GM19463 (cell line): Measurements from ENCODE around the gene CHST11.

Experiments
- ATAC-seq: cut with Tn5 transposase; IDR thresholded peaks from one replicate; pipeline ENCODE4 v1.9.1; 2021; ENCODE audit warnings: mild to moderate bottlenecking, moderate library complexity; ENCODE audit not compliant: unreplicated experiment

The CHST11 gene

DNA sequence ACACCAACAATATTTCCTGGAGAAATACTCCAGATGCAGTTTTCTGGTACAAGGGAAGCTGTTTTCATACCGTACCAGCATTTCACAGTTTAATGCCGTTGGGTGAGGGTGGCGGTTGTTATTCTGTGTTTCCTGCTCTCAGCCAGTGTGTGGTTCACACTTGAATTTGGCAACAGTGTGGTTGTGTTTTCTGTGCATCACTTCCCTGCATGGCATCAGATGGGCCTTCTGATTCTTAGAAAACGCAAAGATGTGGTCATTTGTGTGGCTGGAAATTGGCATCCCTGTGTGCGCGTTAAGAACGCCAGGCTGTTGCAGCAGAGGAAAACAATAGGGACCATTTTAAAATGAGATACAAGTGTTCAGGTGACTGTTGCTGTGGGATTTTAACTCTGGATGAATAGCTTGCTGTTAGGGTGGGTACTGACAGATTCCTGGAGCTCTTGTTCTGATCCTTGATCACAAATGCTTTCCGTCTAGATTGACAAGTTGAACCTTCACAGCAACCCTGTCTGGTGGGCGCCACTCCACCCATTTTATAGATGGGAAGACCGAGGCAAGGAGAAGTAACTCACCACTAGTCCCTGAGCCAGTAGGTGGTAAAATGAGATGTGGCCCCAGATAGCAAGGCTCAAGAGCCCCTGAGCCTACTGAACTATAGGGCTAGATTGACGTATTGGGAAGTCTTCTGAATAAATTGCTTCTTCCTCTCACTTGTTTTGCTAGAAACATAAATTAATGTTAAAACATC is 231.2 kb downstream of the CHST11 start:
- no peak for ATAC-seq

DNA sequence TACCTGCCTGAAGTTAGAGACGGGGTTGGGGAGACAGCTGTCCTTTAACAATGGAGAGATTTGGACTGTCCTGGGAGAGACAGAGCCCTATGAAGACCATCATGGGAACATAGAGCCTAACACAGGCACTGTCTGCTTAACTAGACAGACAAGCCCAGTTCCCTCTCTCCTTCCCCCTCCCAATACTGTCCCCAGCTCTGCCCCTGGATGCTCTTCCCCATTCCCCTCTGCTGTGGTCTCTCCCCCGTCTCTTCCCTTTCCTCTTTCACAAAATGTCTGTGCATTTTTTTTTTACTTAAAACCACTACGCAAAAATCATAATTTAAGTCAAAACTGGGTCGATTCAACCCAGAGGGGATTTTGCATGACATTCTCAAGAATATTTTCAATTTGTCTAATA is 232.9 kb downstream of the CHST11 start:
- no peak for ATAC-seq

DNA sequence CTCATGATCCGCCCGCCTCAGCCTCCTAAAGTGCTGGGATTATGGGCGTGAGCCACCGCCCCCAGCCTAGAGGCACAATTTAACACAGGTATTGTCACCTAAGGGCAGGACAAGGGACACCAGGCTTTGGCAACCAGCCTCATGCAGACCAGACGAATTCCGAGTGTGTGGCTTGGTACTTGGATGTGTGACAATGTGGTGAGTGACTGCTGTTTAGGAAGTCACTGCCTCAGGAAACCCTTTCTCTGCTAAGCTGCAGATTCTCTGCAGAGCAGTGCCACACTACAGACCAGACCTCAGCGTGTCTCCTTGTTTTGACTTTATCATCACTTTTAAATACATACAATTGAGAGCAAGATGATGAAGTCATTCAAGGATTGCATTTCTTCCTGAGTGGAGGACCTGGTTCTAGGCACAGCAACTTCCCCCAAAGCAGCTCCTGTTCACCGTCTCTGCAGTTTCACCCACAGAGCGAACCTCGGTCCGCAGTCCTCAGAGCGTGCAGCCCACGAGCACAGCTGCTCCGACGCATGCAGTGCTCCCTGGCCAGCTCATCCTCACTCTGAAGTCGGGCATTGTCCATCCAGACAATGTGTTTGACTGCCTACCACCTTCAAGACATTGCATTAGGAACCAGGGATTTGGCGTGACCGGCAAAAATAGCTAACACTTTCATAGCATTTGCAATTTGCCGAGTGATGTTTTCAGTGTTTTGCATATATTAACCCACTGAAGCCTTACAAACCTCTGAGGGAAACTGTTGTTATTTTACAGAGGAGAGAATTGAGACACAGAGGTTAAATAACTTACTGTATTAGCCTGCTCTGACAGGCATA is 235.2 kb downstream of the CHST11 start:
- ATAC-seq: peak; percentile 38

DNA sequence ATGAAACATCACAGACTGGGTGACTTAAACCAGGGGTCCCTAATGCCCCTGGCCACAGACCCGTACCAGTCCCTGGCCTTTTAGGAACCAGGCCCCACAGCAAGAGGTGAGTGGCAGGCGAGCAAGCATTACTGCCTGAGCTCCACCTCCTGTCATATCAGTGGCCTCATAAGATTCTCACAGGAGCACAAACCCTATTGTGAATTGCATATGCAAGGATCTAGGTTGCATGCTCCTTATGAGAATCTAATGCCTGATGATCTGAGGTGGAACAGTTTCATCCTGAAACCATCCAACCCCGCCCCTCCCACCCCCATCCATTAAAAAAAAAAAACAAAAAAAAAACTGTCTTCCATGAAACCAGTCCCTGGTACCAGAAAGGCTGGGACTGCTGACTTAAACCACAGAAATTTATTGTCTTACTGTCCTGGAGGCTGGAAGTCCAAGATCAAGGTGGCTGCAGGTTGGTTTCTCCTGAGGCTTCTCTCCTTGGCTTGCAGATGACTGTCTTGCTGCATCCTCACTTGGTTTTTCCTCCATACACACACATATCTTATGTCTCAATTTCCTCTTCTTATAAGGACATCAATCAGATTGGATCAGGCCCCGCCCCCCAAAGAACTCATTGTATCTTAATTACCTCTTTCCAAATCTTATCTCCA is 235.9 kb downstream of the CHST11 start:
- ATAC-seq: no peak

DNA sequence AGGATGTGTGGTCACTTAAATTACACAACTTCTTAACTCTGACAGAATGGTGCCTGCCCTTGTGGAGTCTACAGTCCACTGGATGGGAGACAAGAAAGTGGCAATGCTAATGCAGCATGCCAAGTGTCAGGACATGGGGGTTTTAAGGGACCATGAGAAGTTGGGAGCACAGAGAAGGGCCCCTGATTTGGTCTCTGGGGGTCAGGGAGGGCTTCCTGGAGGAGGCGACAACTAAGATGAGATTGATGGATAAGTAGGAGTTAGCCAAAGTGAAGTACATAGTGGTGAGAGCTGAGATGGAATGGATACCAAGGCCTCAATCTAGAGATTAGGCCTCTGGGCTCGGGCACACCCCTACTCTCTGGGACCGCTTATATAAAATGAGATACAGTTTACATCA is 236.7 kb downstream of the CHST11 start:
- no peak for ATAC-seq

DNA sequence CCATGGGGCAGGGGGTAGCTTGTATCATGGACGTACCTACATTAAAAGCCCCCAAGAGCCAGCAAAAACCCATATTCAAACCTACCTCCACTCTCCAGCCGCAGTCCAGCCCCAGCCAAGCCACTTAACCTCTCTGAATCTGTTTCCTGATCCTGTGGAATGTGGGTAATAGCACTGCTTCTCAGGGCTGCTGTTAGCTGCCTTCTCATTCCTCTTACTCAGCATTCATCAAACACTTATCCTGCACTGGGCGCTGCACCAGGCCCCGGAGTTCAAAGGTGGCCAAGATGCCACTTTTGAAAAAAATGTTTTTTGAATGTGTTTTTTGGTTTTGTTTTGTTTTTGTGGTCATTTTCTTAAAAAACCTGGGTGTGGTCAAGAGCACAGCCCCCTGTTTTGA is 237.4 kb downstream of the CHST11 start:
- ATAC-seq: no peak

DNA sequence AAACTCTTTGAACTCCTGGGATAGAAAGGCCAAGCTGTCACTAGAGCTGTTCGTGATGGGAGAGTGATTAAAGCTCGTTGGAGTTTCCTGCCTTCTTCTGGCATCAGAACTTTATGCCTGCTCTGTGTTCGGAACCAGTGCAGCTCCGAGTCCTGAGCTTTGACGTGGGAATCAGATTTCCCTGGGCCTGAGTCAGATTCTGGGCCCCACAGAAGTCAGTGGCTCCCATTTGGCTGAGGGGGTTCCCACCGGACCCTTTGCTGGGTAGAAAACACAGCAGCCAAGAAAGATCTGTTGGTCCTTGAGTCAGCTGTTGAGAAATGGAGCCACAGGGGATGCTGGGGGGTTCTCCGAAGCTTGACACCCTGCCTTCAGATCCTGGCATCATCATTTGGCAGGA is 238.0 kb downstream of the CHST11 start:
- ATAC-seq: no peak

DNA sequence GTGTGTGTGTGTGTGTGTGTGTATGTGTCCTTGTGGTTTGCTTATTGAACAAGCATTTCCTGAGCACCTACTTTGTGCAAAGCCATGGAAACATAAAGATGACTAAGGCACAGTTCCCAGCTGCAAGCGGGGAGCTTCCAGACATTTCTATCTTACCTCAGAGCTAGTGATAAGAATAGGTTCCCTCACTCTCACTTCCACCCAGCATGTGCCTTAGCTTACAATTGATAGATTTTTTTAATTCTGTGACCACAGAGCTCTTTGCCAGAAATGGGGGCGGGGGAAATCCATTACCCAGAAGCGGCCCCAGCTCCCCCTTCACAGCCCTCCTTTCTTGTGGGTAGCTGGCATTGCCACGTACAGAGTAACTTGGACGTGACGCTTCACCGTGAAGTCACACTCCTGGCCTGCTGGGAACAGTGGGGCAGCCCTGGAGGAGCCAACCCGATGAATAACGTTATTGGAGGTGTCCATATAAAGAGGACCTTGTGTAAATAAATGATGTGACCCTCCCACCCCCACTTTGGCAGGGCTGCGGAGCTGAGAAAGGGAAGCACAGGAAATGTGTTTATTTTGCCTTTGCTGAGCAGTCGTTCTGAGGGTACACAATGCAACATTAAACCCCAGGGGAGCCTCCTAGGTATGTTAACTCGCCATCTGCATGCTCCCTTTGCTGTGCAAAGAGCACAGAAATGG is 238.9 kb downstream of the CHST11 start:
- ATAC-seq: peak; percentile 50

DNA sequence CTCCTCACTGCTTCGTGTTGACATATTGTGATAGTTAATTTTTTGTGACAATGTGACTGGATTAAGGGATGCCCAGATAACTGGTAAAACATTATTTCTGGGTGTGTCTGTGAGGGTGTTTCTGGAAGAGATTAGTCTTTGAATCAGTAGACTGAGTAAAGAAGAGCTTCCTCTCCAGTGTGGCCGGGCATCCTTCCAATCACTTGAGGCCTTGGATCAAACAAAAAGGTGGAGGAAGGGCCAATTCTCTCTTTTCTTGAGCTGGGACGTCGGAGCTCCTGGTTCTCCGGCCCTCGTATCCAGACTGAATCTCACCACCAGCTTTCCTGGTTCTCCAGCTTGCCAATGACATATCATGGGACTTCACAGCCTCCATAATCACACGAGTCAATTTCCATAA is 240.4 kb downstream of the CHST11 start:
- no peak for ATAC-seq

DNA sequence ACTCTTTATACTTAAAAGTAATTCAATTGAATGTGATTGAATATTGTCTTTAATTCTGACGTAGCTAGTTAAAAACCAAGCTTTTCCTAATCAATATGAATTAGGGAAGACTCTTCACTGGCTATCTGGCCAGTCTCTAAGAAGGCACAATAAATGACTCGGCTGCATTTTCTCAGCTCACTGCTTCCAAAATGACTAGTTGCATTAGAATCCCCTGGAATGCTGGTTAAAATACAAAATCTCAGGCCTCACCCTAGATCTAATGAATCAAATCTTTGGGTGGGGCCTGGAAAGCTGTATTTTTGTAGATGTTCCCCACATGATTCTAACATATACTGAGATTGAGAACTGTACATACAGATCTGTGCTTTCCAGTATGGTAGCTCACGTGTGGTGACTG is 242.1 kb downstream of the CHST11 start:
- no peak for ATAC-seq

DNA sequence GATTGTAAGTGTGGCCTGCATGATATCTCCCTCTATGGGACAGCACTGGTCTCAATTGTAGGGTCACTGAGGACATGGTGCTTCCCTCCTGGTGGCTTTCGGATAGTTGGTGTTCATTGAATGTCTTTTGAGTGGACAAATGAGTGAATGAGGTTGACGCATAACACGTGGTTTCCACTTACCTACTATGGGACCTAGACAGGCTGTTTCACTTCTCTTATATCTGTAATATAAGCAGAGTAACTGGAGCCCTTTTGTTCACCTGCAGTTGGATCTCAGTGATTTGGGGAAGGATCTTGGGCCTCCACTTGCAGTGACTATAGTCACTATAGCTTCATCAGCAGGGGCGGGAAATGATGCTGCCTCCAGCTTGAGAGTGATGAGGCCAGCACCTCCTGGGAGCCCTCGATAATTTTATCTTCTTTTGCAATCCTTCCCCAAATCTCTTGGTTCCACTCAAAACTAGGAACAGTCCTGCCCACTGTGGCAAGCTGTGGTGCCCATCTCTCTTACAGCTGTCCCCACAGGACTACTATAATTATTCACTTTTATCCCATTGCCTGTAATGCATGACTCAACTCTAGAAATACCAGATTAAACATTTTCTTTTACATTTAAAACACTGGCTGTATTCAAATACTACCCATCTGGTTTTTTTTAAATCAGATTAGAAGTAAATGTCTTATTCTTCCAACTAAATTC is 242.9 kb downstream of the CHST11 start:
- ATAC-seq: peak; percentile 52

DNA sequence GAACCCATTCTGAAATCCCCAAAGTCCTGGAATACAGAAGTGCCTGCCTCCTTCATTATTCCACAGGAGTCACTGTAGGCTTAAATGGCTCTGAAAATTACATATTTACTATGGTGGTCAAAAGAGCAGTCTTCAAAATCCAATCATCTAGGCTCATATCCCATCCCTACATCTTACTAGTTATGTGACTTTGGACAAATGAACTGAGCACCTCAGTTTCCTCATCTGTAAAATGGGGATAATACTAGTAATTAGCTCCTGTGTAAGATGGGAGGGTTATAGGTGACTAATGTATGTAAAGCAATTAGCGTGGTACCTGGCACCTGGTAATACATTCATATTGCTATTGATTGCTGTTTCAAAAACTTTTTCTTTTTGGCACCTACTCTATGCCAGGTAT is 243.6 kb downstream of the CHST11 start:
- ATAC-seq: no peak

DNA sequence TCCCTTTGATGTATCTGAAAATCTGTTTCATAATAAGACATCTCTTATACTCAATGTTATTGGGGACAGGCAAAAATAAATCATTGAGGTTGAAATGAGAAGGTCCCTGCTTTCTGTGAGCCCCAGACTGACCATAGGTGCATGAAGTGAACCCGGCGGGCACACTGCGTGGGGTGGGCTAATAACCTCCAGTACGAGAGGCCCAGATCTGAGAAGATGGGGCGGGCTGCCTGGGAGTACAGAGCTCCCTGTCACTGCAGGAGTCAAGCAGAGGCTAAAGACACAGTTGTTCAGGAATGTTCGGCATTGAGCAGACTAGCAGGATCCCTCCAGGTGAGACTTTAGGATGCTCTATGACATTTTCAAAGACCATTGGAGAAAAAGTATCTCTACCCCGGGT is 244.6 kb downstream of the CHST11 start:
- ATAC-seq: no peak

DNA sequence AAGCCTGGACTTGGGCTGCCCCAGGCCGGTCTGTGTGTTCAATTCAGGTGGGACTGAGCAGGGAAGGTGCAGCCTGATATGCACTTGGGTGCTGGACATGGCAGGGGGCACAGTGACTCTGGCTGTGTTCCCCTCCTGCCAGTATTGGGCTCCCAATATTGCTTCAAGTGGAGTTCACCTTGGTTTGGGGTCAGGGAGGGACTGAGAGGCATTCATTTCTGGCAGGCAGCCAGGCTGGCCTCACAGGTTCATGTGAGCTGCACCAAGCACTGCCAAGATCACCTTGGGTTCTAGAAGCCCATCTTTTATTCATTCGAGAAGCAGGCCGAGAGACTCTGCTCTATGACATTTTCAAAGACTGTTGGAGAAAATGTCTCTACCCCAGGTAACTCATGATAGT is 245.0 kb downstream of the CHST11 start:
- no peak for ATAC-seq

DNA sequence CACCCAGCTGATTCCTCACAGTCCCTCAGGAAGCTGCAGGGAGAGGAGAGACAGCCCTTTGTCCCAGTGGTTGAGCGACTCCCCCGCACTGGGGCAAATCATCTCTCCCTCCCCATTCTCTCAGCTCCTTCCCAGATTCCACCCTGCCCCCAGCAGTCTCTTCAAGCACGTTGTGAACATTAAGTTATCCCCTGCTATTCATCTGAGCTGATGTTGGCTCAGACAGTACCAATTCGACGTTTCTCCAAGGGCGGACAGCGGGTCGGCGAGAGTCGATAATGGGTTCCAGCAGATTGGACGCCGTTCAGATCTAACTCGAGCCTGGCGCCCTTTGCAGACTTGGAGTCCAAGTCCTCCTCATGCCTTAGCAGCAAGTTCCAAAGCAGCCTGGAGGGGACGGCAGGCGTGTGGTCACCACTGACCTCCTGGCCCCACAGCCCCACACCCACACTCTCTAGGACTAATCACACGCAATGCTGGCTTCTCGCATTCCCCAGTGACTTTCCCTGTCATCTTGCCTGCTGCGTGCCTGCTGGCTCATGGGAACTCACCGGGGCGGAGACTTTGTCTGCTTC is 245.9 kb downstream of the CHST11 start:
- no peak for ATAC-seq

DNA sequence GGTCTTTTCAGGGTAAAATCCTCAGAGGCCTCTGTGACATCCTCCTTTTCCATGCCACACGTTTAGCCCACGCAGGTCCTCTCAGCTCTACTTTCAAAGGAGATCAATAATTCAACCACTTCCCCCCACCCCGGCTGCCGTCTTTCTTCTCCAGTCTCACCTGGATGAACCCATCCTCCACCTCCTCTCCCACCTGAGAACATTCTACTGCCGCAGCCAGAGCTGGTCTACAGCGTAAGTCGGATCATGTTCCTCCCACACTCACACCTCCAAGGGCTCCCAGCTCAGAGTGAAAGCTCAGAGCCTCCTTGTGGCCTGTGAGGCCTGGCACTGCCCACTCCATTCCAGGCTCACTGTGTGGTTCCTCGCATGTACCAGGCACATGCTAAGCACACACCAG is 246.6 kb downstream of the CHST11 start:
- ATAC-seq: no peak

DNA sequence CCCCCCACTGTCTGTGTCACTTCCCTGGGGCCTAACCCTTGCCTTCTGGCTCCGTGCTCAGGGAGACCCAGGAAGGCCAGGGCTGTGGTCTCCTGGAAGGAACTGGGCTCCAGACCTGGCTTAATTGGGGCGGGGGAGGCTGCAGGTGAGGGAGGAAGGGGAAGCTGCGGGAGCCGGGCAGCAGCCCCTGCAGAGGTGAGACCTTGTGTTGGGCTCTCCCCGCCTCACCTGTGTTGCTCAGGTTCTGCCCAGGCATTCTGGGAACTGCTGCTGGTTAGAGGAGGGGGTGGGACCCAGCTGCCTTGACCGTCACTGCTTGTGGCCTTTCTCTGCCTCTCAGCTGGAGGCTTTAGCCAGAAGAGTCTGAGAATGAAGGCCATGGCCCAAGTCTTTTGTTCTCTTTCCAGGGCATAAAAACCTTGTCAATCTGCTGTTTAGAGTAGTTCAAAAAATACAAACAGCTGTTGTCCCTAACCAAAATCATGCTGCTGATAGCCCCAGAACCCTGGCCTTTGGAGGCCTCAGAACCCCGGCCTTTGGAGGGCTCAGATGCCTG is 247.6 kb downstream of the CHST11 start:
- no peak for ATAC-seq

DNA sequence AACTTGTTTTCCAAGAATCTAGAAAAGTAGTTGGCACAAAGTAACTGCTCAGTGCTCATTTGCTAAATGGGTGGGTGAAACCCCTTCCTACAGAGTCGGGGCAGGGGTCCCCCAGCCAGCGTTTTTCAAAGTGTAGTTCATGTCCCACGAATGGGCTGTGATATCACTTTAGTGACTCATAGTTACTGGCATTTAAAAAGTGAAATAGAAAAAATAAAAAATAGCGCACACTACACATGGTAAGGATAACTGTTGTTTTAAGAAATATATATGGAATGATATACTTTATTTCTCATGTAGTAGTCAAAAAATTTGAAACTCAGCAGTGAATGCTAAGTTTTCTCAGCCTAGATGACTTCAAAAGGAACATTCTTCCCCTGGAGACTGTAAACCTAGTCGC is 250.4 kb downstream of the CHST11 start:
- ATAC-seq: no peak

DNA sequence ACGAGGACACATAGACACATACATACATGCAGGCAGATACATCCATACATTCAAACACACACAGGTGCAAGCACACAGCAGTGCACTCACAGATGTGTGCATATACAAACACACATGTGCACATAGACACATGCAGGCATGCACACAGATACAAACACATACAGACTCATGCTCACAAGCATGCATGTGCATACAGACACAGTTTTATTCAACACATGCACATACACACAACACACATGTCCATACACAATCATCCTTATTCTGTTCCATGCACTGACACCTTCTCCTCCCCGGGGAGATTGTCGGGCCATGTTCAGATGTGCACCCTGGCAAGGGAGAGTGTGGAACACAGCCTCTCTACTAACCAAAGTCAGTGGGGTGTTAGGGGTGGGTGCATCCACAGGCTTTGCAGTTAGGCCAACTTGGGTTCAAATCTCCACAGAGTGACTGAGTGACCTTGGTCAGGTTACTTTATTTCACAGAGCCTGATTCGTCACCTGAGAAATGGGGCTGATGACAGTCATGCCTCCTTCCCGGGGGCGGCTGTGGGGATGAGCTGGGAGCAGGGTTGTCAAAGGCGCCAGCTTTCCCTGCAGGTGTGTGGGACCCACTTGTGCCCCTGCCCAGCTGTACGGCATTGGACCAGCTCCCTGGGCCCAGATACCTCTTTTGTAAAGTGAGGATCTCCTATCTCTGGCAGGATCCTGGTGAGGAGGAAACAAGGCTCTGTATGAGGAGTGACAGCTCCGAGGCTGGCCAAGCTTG is 251.2 kb downstream of the CHST11 start:
- no peak for ATAC-seq
